ENCODE data around the gene LMNTD1.
"Not testable (repeated sequence)": the region's sequence is repeated elsewhere in the genome, so short reads cannot be mapped to it uniquely, and the experiment has no call there.

The LMNTD1 gene, protein sequence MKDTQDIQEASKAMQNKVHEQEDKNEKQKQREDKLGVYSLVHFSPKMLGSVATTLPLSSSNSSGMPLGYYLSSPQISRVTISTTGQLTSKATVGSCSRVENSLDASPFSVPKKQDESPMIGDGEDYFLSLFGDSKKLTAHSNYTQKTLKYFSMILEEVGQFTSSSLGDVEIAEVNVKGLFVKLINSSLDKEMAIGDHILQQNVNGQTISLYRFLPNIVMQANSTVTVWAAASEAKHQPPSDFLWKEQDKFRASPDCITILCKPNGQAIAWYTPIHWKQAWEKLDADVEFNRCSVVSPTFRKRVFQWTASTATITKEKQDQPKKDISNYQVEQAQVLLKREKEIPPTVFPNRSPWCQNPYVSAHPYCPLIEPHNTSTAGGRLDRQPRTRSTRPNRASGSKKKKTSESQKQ

DNA sequence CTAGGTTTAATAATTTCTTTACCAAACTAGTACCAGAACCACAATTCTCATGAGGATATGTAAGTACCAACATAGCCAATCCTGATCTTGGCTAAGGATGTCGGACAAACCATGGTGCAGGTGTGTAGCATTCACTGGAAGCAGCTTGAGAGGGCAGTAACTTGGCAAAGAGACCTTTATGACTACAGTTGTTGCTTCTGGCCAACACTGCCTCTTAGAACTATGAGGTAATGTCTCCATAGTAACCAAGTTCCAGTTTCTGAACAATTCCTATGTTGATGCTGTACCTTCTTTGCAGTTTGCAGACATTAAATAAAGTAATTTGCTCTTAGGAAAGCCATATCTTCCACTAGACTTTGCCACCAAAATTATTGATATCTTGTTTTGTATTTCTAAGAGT, at the start of gene LMNTD1:
LMNTD1 (minus strand) TSS at position 186 of the 400 bp plus-strand sequence. CDS start 324 bp downstream, outside the sequence.
- DNase-seq: no peak

DNA sequence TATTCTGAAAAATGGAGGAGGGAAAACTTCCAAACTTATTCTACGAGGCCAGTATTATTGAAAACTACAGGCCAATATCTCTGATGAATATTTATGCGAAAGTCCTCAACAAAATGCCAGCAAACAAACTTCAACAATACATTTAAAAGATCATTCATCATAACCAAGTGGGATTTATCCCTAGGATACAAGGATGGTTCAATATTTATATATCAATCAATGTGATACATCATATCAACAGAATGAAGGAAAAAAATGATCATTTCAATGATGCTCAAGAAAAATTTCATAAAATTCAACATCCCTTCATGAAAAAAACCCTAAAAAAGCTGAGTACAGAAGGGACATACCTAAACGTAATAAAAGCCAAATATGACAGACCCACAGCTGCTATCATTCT, 45.9 kb upstream of the LMNTD1 start:
- no peak for DNase-seq

DNA sequence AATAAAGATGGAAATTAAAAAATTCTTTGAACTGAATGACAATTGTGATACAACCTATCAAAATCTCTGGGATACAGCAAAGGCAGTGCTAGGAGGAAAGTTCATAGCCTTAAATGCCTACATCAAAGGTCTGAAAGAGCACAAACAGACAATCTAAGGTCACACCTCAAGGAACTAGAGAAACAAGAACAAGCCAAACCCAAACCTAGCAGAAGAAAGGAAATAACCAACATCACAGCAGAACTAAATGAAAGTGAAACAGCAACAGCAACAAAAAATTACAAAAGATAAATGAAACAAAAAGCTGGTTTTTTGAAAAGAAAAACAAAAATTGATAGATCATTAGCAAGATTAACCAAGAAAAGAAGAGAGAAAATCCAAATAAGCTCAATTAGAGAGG, 42.4 kb upstream of the LMNTD1 start:
- DNase-seq: not testable (repeated sequence)

DNA sequence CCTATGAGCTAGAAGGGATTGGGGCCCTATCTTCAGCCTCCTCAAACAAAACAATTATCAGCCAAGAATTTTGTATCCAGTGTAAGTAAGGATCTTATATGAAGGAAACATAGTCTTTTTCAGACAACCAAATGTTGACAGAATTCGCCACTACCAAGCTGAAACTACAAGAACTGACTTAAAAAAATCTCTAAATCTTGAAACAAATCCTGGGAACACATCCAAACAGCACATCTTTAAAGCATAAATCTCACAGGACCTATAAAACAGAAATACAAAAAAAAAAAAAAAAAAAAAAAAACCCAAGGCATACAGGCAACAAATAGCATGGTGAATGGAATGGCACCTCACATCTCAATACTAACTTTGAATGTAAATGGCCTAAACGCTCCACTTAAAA, 41.3 kb upstream of the LMNTD1 start:
- DNase-seq: no peak

DNA sequence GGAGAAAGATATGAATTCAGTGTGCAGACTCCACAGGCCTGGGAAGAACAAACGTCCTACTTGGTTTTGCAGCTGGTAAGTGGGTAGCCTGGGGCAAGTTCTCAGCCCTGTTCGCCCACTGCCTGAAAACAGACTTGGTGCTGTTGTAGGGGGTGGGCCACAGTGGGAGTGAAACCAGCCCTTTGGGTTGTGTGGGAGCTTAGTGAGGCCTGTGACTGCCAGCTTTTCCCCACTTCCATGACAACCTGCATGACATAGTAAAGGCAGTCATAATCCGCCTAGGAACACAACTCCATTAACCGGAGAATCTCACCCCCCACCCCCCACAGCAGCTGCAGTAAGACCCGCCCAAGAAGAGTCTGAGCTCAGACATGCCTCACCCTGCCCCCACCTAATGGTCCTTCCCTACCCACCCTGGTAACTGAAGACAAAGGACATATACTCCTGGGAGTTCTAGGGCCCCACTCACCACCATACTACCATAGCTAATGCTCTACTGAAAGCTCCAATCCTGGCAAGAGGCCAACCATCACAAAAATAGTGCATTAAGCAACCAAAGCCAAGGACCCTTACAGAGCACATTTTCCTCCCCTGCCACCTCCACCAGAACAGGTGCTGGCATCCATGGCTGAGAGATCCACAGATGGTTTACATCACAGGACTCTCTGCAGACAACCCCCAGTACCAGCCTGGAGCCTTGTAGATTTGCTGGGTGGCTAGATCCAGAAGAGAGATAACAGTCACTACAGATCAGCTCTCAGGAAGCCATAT, 39.8 kb upstream of the LMNTD1 start:
- DNase-seq: no peak

DNA sequence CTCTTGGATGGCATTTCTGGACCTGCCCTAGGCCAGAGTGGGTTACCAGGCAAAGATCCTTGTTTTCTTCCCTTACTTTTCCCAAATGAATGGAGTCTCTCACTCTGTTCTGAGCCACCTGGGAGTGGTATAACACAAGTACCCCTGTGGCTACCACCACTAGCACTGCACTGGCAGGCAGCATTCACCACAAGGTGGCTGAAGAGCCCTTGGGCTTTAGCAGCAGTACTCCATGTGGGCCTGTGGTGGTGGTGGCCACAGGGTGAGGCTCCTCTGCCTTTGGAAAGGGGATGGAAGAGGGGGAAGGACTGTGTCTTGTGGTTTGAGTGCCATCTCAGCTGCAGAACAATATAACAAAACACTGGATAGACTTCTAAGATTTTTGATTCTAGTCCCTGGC, 38.1 kb upstream of the LMNTD1 start:
- DNase-seq: no peak

DNA sequence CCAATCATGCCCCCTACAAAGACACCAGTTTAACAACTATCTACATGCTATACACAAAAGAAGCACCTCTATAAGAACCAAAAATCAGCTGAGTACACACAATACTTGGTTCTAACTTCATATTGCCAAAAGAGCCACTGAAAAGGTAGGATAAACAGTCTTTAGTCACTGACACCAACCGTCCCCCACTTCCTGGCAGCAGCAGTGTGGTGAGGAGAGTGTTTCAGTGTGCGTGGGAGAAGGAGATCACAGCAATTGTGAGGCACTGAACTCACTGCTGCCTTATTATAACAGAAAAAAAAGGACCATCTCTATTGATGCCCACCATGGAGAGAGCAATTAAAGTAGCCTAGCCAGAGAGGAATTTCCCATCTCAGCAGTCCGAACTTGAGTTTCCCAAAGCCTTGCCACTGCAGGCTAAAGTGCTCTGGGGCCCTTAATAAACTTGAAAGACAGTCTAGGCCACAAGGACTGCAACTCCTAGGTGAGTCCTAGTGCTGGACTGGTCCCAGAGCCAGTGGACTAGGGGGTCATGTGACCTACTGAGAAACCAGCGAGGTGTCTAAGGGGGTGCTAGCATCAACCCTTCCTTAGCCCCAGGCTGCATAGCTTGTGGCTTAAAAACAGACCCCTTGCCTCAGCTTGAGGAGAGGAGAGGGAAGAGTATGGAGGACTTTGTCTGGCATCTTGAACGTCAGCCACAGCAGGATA, 37.1 kb upstream of the LMNTD1 start:
- peak in 1 of 2 donors; percentile 5 for DNase-seq

DNA sequence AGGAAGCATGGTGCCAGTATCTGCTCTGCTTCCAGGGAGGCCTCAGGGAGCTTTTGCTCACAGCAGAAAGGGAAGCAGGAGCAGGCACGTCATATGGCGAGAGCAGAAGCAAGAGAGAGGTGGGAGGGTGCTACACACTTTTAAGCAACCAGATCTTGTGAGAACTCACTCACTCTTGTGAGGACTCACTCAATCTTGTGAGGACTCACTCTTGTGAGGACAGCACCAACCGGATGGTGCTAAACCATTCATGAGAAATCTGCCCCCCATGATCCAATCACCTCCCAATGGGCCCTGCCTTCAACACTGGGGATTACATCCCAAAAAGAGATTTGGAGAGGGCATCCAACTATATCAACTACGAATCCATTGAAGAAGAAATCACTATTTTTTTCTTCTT, 34.3 kb upstream of the LMNTD1 start:
- no peak for DNase-seq

DNA sequence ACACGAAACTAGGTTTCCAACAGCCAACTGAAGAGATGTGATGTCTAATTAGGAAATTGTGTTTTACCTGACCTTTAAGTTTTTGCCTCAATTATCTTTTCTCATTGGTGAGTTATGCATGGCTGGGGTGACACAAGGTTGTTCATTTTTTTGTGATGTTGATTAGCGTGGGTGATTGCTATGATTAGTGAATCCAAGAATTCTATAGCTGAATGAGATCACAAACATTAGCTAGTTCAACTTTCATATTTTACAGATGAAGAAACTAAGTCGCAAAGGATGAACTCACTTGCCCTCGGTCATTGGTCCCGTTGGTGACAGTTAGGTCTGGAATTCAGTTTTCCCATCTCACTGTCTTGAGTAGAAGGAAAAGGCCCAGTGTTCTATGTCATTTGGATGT, 32.6 kb upstream of the LMNTD1 start:
- no peak for DNase-seq

DNA sequence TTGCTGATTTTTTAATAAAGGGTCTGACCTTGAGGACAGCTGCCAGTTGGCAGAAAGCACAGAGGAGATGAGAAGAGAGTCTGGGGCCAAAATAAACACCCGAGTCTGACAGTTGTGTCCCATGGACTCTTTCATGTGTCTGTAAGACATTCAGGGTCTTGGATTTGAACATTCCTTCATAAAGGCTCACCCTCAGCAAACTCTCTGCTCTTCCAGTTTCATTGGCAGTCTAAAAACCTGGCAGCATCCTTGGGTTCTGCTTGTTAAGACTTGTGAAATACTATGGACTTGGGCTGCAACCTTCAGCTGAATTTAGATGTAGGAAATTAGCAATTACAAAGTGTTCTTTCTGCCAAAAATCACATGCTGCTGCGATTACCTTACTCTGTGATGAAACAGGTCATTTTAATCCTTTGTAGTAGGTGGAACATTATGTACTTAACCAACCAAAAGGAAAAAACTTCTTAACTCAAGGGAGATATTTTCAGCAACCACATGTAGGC, 32.0 kb upstream of the LMNTD1 start:
- DNase-seq: no peak

DNA sequence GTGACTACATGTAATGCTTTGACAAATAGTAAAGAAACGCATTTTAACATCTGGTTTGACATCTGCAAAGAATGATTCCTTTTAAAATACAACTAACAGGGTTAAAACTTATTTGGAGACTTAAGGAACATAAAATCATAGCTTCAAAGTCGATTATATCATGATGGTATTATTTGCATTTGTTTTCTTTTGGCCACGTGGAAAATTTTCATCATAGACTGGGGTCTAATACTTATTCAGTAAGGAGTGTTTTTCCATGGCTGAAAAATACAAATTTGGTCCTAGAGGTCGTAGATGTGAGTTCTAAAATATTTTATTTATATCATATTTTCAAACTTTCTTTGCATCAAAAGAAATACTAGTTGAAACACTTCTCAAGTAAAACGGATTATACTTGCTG, 31.5 kb upstream of the LMNTD1 start:
- DNase-seq: no peak

DNA sequence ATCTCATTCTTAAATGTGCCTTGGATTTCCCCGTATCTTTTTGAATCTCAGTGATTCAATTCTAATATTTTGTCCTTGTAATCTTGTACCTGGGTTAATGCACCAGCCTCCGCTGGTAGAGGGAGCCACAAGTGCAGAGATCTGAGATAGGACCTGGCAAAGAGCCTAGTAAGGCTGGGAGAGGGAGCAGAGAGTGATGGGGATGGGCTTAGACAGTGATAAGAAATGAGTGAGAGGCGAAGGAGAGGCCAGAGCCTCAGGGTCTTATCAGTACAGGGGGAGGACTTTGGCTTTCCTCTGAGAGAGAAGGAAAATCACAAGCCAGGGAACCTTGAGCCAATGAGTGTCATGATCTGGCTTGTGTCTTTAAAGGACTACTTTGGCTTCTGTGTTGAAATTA, 30.5 kb upstream of the LMNTD1 start:
- DNase-seq: no peak

DNA sequence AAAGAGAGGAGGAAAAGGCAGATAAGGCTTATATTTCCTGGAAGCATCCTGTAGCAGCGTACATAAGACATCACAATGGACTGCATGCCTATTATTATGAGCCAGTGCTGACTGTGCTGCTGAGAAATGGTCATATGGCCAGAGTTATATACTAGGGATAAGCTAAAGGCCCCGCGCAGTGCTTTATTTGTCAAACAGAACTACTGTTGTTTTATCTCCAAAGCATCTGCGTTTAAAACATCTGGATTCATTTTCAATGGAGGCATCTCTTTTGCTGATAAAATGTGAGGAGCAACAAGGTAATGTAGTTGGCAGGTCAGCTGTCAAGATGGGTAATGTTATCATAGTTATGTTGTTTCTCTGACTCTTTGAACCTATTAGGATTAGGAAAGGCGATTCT, 28.0 kb upstream of the LMNTD1 start:
- no peak for DNase-seq

DNA sequence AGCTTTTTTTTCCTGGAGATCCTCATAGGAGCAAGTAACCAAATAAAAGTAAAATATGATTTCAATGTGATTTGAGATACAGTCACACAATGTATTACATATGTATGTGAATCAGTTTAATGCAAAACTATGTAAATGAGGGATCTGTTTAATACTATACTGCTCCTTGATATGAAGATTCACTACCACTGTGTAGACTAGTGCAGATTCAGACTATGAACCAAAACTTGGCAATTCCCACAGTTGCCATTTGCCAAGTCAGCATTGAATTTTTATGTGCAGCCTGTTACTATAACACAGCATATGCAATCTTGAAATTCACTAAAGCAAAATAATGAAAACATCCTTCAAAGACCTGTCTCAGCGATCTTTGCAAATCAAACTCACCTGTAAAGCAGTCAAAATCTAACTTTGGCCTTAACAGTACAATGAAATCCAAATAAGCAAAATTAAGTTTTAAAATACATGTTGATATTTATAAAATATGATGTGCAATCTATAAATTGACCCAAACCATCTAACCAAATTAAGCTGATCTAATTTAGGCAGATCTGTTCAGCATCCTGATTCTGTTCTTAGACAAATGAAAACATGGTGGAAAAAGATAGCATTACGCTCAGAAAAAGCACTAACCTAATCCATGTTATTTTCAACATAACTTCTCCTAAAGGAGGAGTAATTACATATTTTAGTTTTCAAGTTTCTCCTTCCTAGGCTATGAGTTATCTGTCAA, 25.5 kb upstream of the LMNTD1 start:
- no peak for DNase-seq

DNA sequence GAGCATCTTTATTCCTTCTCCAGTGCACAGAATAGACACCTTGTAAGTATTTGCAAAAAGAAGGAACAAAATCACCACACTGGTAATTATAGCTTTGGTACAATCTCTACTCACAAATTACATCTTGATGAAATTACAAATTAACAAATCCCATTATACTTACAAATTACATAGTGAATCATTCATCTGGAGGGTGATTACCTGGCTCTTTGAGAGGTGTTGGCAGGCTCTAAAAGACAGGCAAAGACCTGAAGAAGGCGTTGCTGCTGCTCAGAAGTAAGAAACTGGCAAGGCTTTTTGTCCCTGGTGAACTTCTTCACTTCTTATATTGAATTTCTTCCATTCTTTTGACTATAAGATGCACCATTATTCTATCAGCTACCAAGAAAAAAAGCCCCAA, 21.7 kb upstream of the LMNTD1 start:
- no peak for DNase-seq

DNA sequence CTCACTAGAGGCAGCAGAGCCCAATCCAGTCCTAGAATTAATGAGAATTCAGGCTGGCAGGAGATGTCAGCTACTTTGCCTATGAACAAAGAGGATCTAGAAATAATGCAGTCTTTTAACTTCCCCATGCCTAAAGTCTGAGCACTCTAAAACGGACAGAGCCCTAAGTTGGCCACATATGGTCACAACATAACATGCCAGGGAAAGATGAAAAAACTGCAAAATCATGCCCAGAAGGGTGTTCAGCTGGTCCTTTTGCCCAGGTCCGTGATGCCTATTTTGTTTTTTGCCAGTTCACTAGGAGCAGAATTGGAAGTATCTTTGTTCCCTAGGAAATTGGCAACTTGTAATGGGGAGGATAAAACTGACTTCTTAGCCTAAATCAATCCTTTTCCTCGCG, 20.3 kb upstream of the LMNTD1 start:
- DNase-seq: no peak

DNA sequence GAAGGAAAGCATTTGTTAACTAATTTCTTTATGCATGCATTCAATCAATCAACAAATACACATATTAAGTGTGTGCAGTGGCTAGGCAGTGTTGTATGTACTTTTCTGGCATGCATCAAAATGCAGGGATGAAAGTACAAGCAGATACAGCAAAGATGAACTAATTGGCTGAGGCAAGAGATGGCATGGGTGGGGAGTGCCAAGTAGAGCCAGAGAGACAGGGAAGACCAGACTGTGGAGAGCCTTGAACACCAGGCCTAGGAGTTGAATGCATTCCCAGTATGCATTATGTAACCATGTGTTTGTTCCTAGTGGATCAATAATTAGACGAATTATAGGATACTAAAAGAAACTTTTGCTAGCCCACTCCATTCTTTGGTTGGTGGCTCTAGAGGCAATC, 17.3 kb upstream of the LMNTD1 start:
- DNase-seq: no peak

DNA sequence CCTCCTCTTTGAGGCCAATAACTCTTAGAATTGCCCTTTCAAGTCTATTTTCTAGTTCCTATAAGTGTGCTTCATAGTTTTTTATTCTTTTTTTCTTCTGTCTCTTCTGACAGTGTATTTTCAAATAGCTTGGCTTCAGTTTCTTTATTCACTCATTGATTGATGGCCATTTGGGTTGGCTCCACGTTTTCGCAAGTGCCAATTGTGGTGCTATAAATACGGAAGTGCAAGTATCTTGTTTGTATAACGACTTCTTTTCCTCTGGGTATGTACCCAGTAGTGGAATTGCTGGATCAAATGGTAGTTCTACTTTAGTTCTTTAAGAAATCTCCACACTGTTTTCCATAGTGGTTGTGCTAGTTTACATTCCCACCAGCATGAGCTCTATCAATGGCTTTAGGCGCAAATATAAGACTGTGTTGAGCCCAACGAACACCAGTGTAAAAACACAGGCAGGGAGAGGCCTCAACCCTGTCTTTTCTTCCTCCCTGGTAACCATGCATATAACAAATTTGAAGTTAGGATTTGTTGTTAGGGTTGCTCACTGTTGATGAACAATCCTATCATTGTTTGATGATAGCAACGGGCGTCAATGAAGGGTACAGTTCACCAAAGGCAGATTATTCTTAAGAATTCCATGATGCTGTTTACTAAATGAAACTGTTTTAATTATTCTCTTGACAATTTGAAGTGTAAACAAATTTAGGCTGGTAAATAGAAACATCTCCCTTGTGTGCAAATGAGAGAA, 13.3 kb upstream of the LMNTD1 start:
- no peak for DNase-seq

DNA sequence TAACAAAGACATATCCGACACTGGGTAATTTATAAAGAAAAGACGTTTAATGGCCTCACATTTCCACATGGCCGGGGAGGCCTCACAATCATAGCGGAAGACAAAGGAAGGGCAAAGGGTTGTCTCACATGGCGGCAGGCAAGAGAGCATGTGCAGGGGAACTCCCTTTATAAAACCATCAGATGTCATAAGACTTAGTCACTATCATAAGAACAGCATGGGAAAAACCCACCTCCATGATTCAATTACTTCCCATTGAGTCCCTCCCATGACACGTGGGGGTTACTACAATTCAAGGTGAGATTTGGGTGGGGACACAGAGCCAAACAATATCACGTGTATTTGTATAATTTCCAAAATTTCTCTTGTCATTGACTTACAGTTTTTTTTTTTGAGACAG, 5.5 kb upstream of the LMNTD1 start:
- peak; percentile 36 to 50 for DNase-seq

DNA sequence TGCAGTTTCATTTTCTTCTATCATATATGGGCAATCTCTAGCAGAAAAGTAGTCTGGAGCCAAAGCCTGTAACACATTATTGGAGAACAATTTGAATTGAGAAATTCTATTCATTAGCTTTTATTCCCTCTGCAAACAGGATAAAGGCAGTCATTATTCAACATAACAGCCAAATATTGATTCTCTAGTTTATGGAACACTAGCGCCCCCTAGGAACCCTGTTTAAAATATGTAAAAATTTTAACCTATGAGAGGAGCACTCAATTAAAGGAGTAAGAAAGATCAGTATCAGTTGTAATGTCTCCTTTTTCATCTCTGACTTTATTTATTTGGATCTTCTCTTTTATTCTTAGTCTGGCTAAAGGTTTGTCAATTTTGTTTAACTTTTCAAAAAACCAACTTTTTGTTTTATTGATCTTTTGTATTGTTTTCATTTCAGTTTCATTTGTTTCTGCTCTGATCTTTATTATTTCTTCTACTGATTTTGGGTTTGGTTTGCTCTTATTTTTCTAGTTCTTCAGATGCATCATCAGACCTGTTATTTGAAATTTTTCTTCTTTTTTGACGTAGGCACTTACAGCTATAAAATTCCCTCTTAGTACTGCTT, 4.8 kb upstream of the LMNTD1 start:
- DNase-seq: peak in 1 of 2 donors; percentile 72

DNA sequence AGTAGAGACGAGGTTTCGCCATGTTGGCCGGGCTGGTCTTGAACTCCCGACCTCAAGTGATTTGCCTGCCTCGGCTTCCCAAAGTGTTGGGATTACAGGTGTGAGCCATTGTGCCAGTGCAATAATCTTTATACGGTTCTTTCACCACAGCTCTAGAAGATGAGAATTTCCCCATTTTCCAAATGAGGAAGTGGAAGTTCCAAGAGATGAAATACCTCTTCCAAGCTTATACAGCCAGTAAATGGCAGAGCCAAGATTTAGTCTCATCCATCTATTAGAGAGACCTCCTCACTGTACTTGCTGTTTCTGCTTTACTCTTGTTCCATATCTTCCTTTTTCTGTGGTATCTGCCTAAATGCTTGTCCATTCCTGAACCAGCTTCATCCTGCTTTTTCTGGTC, 3.1 kb upstream of the LMNTD1 start:
- DNase-seq: peak; percentile 65 to 67

DNA sequence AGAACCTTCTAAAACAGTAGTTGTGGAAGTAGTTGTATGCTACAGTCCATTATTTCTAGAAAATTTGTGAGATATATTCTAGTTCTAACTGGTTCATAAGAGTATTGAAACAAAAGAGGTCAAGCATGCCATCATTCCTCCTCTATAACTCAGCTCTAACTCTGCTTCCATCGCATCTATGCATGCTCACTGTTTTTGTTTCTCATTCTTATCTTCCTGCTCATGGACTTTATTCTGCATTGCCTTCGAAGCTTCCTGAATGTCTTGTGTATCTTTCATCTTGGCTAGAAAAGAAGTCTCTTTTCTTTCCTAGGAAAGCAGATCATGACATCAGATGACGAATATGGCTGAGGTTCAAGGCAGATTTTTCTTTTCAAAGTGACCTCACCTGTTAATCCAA, 402 bp downstream of the LMNTD1 start:
- DNase-seq: no peak
